Measurements from ENCODE around the gene NTRK2. TPM values are rescaled to one million over a fixed set of nuclear protein-coding genes. Genes with fewer than 3 reads are reported as not detected.

NTRK2 gene
- total RNA-seq, 6 experiments from 2014 or later, result 0.18 to 0.49 (median 0.30) TPM

GRCh38 chr9:84916769-84917168, 247.2 kb downstream of the NTRK2 start:
- intact Hi-C loops (cut with DNase I), result no loop called here
- H3K9me3 ChIP-seq, result no peaks in the 10 kb centered on the region
- no peak overlapping the region for H3K4me3 ChIP-seq
- no peaks in the 10 kb centered on the region for H3K4me1 ChIP-seq
- 42% methylated on average over 2 of the region's 2 CpGs for WGBS (ENCODE audit: insufficient coverage, low coverage, low lambda C conversion rate, missing lambda C conversion rate)
- TF ChIP-seq POLR2A (IDR thresholded peaks at IDR 0.05), result no peak
- TF ChIP-seq CTCF (IDR thresholded peaks at IDR 0.05), result no peak
- no peaks in the 10 kb centered on the region for H3K36me3 ChIP-seq
- ATAC-seq (no peak), DNase-seq (no peak)
- H3K27ac ChIP-seq, result no peak overlapping the region
- no peaks in the 10 kb centered on the region for H3K27me3 ChIP-seq

GRCh38 chr9:84917366-84918070, 248.0 kb downstream of the NTRK2 start:
- WGBS (ENCODE audit: insufficient coverage, low coverage, low lambda C conversion rate, missing lambda C conversion rate), result 34% methylated on average over 6 of the region's 7 CpGs
- H3K4me3 ChIP-seq, result no peak overlapping the region
- no peaks in the 10 kb centered on the region for H3K27me3 ChIP-seq
- TF ChIP-seq POLR2A (IDR thresholded peaks at IDR 0.05), result no peak
- no peak for TF ChIP-seq CTCF (IDR thresholded peaks at IDR 0.05)
- DNase-seq (no peak), ATAC-seq (no peak)
- no peaks in the 10 kb centered on the region for H3K36me3 ChIP-seq
- no peaks in the 10 kb centered on the region for H3K4me1 ChIP-seq
- intact Hi-C loops (cut with DNase I), result no loop called here
- H3K9me3 ChIP-seq, result no peaks in the 10 kb centered on the region
- H3K27ac ChIP-seq, result no peak overlapping the region

GRCh38 chr9:84919440-84919839, 249.9 kb downstream of the NTRK2 start:
- no peaks in the 10 kb centered on the region for H3K9me3 ChIP-seq
- no peaks in the 10 kb centered on the region for H3K27me3 ChIP-seq
- DNase-seq (no peak), ATAC-seq (no peak)
- H3K36me3 ChIP-seq, result no peaks in the 10 kb centered on the region
- intact Hi-C loops (cut with DNase I), result no loop called here
- no peaks in the 10 kb centered on the region for H3K4me1 ChIP-seq
- WGBS (ENCODE audit: insufficient coverage, low coverage, low lambda C conversion rate, missing lambda C conversion rate), result 87% methylated on average over 3 of the region's 3 CpGs
- no peak overlapping the region for H3K27ac ChIP-seq
- TF ChIP-seq POLR2A (IDR thresholded peaks at IDR 0.05) (no peak), CTCF (IDR thresholded peaks at IDR 0.05) (no peak)
- H3K4me3 ChIP-seq, result no peak overlapping the region

GRCh38 chr9:84921175-84921574, 251.6 kb downstream of the NTRK2 start:
- TF ChIP-seq POLR2A (IDR thresholded peaks at IDR 0.05) (no peak), CTCF (IDR thresholded peaks at IDR 0.05) (no peak)
- H3K36me3 ChIP-seq, result no peaks in the 10 kb centered on the region
- H3K4me1 ChIP-seq, result no peaks in the 10 kb centered on the region
- DNase-seq (no peak), ATAC-seq (no peak)
- no peaks in the 10 kb centered on the region for H3K27me3 ChIP-seq
- no peak overlapping the region for H3K4me3 ChIP-seq
- no peaks in the 10 kb centered on the region for H3K9me3 ChIP-seq
- H3K27ac ChIP-seq, result no peak overlapping the region
- intact Hi-C loops (cut with DNase I), result no loop called here

GRCh38 chr9:84922051-84922450, 252.5 kb downstream of the NTRK2 start:
- Histone ChIP-seq H3K4me3 (no peak overlapping the region), H3K27me3 (no peaks in the 10 kb centered on the region), H3K36me3 (no peaks in the 10 kb centered on the region), H3K27ac (no peak overlapping the region), H3K4me1 (no peaks in the 10 kb centered on the region), H3K9me3 (no peaks in the 10 kb centered on the region)
- WGBS (ENCODE audit: insufficient coverage, low coverage, low lambda C conversion rate, missing lambda C conversion rate), result 51% methylated on average over 8 of the region's 8 CpGs
- no peak for DNase-seq
- TF ChIP-seq POLR2A (IDR thresholded peaks at IDR 0.05) (no peak), CTCF (IDR thresholded peaks at IDR 0.05) (no peak)
- intact Hi-C loops (cut with DNase I), result no loop called here
- no peak for ATAC-seq
